HG03139 (cell line): Measurements from ENCODE around the gene FBXL19.
A peak's percentile ranks its signal among the peaks of the same experiment; 100 is the strongest.

Experiments used
- ATAC-seq: cut with Tn5 transposase; IDR thresholded peaks from one replicate; pipeline ENCODE4 v1.9.1; 2021; ENCODE audit not compliant: unreplicated experiment

The FBXL19 gene

GRCh38 chr16:30985401-30986128 is 62.2 kb downstream of the FBXL19 start:
- no peak for ATAC-seq

GRCh38 chr16:30986129-30986991 is 63.0 kb downstream of the FBXL19 start:
- no peak for ATAC-seq

- no peak for ATAC-seq
Measured at GRCh38 chr16:30987581-30988190, 64.3 kb downstream of the FBXL19 start.

GRCh38 chr16:30989469-30990047 is 66.2 kb downstream of the FBXL19 start:
- ATAC-seq: no peak

- ATAC-seq: no peak
Measured at GRCh38 chr16:30990105-30990504, 66.7 kb downstream of the FBXL19 start.

- ATAC-seq: no peak
Measured at GRCh38 chr16:30991052-30991451, 67.7 kb downstream of the FBXL19 start.

GRCh38 chr16:30992276-30992780 is 69.0 kb downstream of the FBXL19 start:
- no peak for ATAC-seq

GRCh38 chr16:30992931-30993816 is 69.8 kb downstream of the FBXL19 start:
- no peak for ATAC-seq

- ATAC-seq: no peak
Measured at GRCh38 chr16:30995927-30996323, 72.6 kb downstream of the FBXL19 start.

- no peak for ATAC-seq
Measured at GRCh38 chr16:30996324-30996984, 73.1 kb downstream of the FBXL19 start.

- peak; percentile 79 for ATAC-seq
Measured at GRCh38 chr16:30996985-30997724, 73.8 kb downstream of the FBXL19 start.

- ATAC-seq: no peak
Measured at GRCh38 chr16:30997725-30998711, 74.6 kb downstream of the FBXL19 start.
